Liver (tissue), 9 donors: ENCODE data around the gene TM4SF18. TPM values are rescaled to one million over a fixed set of nuclear protein-coding genes. Genes with fewer than 3 reads are reported as not detected.

Source experiments
- DNase-seq: peaks from one replicate; pipeline ENCODE4 v3.0.0-alpha.2; 2017; ENCODE audit warnings: low spot score
- H3K27ac ChIP-seq, 2 donors: one replicate each; pipeline ENCODE4 v1.7.0; 2013; ENCODE audit warnings: inconsistent platforms in 2 of 2, low read length in 2 of 2, control low read depth in 1 of 2, low read depth in 1 of 2, mild to moderate bottlenecking in 1 of 2
- H3K27me3 ChIP-seq, 4 donors: one replicate each; pipeline versions ENCODE4 v1.6.1 to v1.7.0; 2013; ENCODE audit warnings: low read length in 3 of 4, inconsistent platforms in 1 of 4, mild to moderate bottlenecking in 1 of 4, moderate library complexity in 1 of 4; ENCODE audit not compliant: control insufficient read depth in 4 of 4, insufficient read depth in 4 of 4
- H3K36me3 ChIP-seq, 4 donors: one replicate each; pipeline versions ENCODE4 v1.6.1 to v1.7.0; 2013; ENCODE audit warnings: low read length in 3 of 4, mild to moderate bottlenecking in 3 of 4, low read depth in 1 of 4, moderate library complexity in 1 of 4; ENCODE audit not compliant: control insufficient read depth in 4 of 4, insufficient read depth in 3 of 4
- H3K4me1 ChIP-seq, 4 donors: one replicate each; pipeline versions ENCODE4 v1.6.1 to v1.7.0; 2013; ENCODE audit warnings: low read length in 3 of 4, mild to moderate bottlenecking in 3 of 4, moderate library complexity in 1 of 4; ENCODE audit not compliant: control insufficient read depth in 4 of 4, insufficient read depth in 4 of 4
- H3K4me3 ChIP-seq, 3 donors: one replicate each; pipeline versions ENCODE4 v1.6.1 to v1.7.0; 2013; ENCODE audit warnings: low read length in 3 of 3, control low read depth in 1 of 3, low read depth in 1 of 3, mild to moderate bottlenecking in 1 of 3
- H3K9ac ChIP-seq, 2 donors: one replicate each; pipeline ENCODE4 v1.7.0; 2013; ENCODE audit warnings: low read length in 2 of 2, mild to moderate bottlenecking in 2 of 2, moderate library complexity in 2 of 2, control low read depth in 1 of 2, low read depth in 1 of 2
- H3K9me3 ChIP-seq, 4 donors: one replicate each; pipeline versions ENCODE4 v1.6.1 to v1.7.0; 2013; ENCODE audit warnings: low read length in 3 of 4; ENCODE audit not compliant: control insufficient read depth in 4 of 4
- EGR1 ChIP-seq, 2 donors: IDR thresholded peaks; 2 replicates each; pipeline ENCODE4 v1.6.1; 2016 to 2018; ENCODE audit warnings: antibody characterized with exemption in 2 of 2, low read depth in 2 of 2
- FOXA1 ChIP-seq: IDR thresholded peaks from 2 replicates; pipeline ENCODE4 v1.6.1; 2016; ENCODE audit warnings: antibody characterized with exemption
- FOXA2 ChIP-seq: IDR thresholded peaks from 2 replicates; pipeline ENCODE4 v1.6.1; 2016; ENCODE audit warnings: antibody characterized with exemption
- HNF4A ChIP-seq, 2 donors: conservative IDR thresholded peaks; 2 replicates each; pipeline ENCODE4 v1.6.1; 2016; ENCODE audit warnings: antibody characterized with exemption in 2 of 2, mild to moderate bottlenecking in 2 of 2
- HNF4G ChIP-seq: IDR thresholded peaks from 2 replicates; pipeline ENCODE4 v1.6.1; 2016; ENCODE audit warnings: antibody characterized with exemption
- JUND ChIP-seq, 2 donors: IDR thresholded peaks; 2 replicates each; pipeline ENCODE4 v1.6.1; 2016; ENCODE audit warnings: antibody characterized with exemption in 2 of 2
- NR2F2 ChIP-seq: IDR thresholded peaks from 2 replicates; pipeline ENCODE4 v1.6.1; 2016; ENCODE audit warnings: antibody characterized with exemption
- RAD21 ChIP-seq, 2 donors: IDR thresholded peaks; 2 replicates each; pipeline ENCODE4 v1.6.1; 2016; ENCODE audit warnings: antibody characterized with exemption in 2 of 2, mild to moderate bottlenecking in 2 of 2
- RXRA ChIP-seq, 2 donors: IDR thresholded peaks; 2 replicates each; pipeline ENCODE4 v1.6.1; 2017 to 2018; ENCODE audit warnings: antibody characterized with exemption in 2 of 2, mild to moderate bottlenecking in 1 of 2
- TAF1 ChIP-seq: conservative IDR thresholded peaks from 2 replicates; pipeline ENCODE4 v1.6.1; 2016; ENCODE audit warnings: antibody characterized with exemption, mild to moderate bottlenecking
- YY1 ChIP-seq: IDR thresholded peaks from 2 replicates; pipeline ENCODE4 v1.6.1; 2016; ENCODE audit warnings: antibody characterized with exemption, mild to moderate bottlenecking
- WGBS: extraction: QIAGEN DNeasy Blood & Tissue Kit; methylation state at CpG from one replicate; pipeline ENCODE4 v1.1.7; 2013; 5-methylcytosine and 5-hydroxymethylcytosine counted together
- polyA plus RNA-seq, 2 donors: library from polyadenylated mRNA; stranded (reverse) in 1 of 2; unstranded in 1 of 2; fragments of 200-250 nt in 1 of 2; fragments of >200 nt in 1 of 2; fragmentation: Nextera tagmentation in 1 of 2; extraction: Ambion mirVana in 1 of 2; gene quantifications; one replicate each; pipeline versions ENCODE4 v1.2.1 to v1.2.3, GENCODE V29; 2013 to 2015
- total RNA-seq, 2 donors: library from RNA; depleted of rRNA; stranded (reverse); fragments of >200 nt; gene quantifications; one replicate each; pipeline ENCODE4 v1.2.3, GENCODE V29; 2014
- TF ChIP-seq, protein P1 (sequence below): IDR thresholded peaks from 2 replicates; pipeline ENCODE4 v1.6.1; 2016; ENCODE audit warnings: antibody characterized with exemption
- TF ChIP-seq, protein P2 (sequence below): IDR thresholded peaks from 2 replicates; pipeline ENCODE4 v1.6.1; 2016; ENCODE audit warnings: antibody characterized with exemption
- TF ChIP-seq, protein P3 (sequence below): fragments of 150-350 bp; IDR thresholded peaks from 2 replicates; pipeline ENCODE4 v1.5.1; 2017; ENCODE audit warnings: improper control_type of control experiment, low read depth, low read length; ENCODE audit not compliant: missing input control
- TF ChIP-seq, protein P4 (sequence below): IDR thresholded peaks from 2 replicates; pipeline ENCODE4 v1.6.1; 2016; ENCODE audit warnings: antibody characterized with exemption
- donor health status: healthy.
- donor health status: healthy.
- donor health status: healthy.
- donor health status: healthy.
- donor health status: healthy.

TM4SF18 gene
- total and polyA plus RNA-seq, 4 donors, result 4.9 to 12.6 (median 6.4) TPM

DNA sequence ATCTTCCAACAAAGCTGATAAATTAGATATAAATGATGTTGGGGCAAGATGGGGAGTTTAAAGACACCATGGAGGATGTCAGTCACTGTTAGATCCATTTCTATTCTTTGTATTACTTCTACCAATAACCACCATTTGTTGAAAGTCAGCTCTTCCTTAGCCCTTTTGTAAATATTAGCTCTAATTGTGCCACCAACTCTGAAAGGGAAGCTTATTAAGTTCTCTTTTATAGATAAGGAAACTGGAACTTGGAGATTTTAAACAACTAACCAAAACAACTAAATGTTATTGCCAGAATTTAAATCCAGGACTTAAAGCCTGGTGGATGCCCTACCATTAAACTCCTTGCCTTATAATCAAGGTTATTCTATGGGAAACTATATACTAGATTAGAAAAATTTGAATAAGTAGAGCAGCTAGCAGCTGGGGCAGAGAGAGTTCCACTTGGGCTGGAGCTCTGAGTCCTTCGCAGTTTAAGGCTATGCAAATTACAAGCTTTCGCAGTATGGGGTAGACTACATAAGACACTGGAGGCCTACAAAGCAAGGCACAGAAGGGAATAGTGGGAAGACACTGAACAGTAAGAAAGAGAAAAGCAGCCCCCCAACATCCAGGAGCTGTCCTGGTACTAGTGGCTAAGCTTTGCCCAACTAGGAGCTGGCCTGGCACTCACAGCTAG is 52.6 kb downstream of the TM4SF18 start:
- H3K4me1 ChIP-seq, result peaks cover 1 to 5% (median 4%) of the 10 kb centered on the region in 4 donors
- no peaks in the 10 kb centered on the region for H3K36me3 ChIP-seq
- no peak overlapping the region for H3K4me3 ChIP-seq
- no peaks in the 10 kb centered on the region for H3K27me3 ChIP-seq
- WGBS, result 93% methylated on average over 2 of the region's 2 CpGs
- DNase-seq, result no peak
- no peak overlapping the region for H3K9ac ChIP-seq
- H3K9me3 ChIP-seq, result no peaks in the 10 kb centered on the region
- H3K27ac ChIP-seq, result no peak overlapping the region
- no peak for TF ChIP-seq HNF4G
- TF ChIP-seq, protein P1, sequence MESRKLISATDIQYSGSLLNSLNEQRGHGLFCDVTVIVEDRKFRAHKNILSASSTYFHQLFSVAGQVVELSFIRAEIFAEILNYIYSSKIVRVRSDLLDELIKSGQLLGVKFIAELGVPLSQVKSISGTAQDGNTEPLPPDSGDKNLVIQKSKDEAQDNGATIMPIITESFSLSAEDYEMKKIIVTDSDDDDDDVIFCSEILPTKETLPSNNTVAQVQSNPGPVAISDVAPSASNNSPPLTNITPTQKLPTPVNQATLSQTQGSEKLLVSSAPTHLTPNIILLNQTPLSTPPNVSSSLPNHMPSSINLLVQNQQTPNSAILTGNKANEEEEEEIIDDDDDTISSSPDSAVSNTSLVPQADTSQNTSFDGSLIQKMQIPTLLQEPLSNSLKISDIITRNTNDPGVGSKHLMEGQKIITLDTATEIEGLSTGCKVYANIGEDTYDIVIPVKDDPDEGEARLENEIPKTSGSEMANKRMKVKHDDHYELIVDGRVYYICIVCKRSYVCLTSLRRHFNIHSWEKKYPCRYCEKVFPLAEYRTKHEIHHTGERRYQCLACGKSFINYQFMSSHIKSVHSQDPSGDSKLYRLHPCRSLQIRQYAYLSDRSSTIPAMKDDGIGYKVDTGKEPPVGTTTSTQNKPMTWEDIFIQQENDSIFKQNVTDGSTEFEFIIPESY, result no peak
- no peak for TF ChIP-seq TAF1
- TF ChIP-seq RXRA (IDR thresholded peaks at IDR 0.05), result no peak
- no peak for TF ChIP-seq EGR1 (IDR thresholded peaks at IDR 0.05; ENCODE audit: low read depth in 2 of 2)
- no peak for TF ChIP-seq YY1

DNA sequence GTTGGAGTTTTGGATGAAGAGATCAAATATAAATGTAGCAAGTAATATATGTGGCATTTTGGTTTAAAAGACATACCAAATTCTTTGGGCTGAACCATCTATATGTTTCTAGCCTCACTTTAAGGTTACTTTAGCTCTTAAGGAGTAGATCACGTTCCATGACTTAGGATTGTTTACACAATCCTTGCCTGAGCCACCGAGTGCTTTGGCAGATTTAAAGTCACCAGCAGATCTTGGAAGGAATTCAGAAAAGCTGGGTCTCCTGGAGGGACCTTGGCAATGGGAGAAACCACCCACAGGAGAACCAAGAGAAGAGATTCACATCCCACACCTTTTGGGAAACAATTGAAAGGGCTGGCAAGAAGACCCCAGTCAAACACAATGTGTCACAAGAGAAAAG is 54.5 kb downstream of the TM4SF18 start:
- no peak overlapping the region for H3K9ac ChIP-seq
- H3K27me3 ChIP-seq, result no peaks in the 10 kb centered on the region
- H3K27ac ChIP-seq, result no peak overlapping the region
- H3K36me3 ChIP-seq, result no peaks in the 10 kb centered on the region
- 68% methylated on average over 2 of the region's 2 CpGs for WGBS
- TF ChIP-seq FOXA1, result no peak
- no peak for TF ChIP-seq NR2F2
- TF ChIP-seq, protein P2, sequence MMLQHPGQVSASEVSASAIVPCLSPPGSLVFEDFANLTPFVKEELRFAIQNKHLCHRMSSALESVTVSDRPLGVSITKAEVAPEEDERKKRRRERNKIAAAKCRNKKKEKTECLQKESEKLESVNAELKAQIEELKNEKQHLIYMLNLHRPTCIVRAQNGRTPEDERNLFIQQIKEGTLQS, result no peak
- TF ChIP-seq HNF4A (conservative IDR thresholded peaks at IDR 0.05), result no peak
- TF ChIP-seq, protein P3, sequence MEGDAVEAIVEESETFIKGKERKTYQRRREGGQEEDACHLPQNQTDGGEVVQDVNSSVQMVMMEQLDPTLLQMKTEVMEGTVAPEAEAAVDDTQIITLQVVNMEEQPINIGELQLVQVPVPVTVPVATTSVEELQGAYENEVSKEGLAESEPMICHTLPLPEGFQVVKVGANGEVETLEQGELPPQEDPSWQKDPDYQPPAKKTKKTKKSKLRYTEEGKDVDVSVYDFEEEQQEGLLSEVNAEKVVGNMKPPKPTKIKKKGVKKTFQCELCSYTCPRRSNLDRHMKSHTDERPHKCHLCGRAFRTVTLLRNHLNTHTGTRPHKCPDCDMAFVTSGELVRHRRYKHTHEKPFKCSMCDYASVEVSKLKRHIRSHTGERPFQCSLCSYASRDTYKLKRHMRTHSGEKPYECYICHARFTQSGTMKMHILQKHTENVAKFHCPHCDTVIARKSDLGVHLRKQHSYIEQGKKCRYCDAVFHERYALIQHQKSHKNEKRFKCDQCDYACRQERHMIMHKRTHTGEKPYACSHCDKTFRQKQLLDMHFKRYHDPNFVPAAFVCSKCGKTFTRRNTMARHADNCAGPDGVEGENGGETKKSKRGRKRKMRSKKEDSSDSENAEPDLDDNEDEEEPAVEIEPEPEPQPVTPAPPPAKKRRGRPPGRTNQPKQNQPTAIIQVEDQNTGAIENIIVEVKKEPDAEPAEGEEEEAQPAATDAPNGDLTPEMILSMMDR, result no peak
- TF ChIP-seq JUND (IDR thresholded peaks at IDR 0.05), result no peak
- no peak for TF ChIP-seq HNF4G
- TF ChIP-seq, protein P4, sequence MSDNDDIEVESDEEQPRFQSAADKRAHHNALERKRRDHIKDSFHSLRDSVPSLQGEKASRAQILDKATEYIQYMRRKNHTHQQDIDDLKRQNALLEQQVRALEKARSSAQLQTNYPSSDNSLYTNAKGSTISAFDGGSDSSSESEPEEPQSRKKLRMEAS, result no peak
- TF ChIP-seq RXRA (IDR thresholded peaks at IDR 0.05), result no peak
- no peak for TF ChIP-seq RAD21 (IDR thresholded peaks at IDR 0.05)
- TF ChIP-seq FOXA2, result no peak
- no peak overlapping the region for H3K4me3 ChIP-seq
- no peaks in the 10 kb centered on the region for H3K9me3 ChIP-seq
- peaks cover 1 to 5% (median 4%) of the 10 kb centered on the region in 4 donors for H3K4me1 ChIP-seq
- no peak for DNase-seq
